NCI-H2107 (cell line): ENCODE measurements around the gene BICDL1.

Source experiments
- DNase-seq: peaks from one replicate; lab custom pipeline; 2025; lab: John Stamatoyannopoulos, UW

The BICDL1 gene

GRCh38 chr12:120102189-120103043 is 113.4 kb downstream of the BICDL1 start:
- no peak for DNase-seq

DNA sequence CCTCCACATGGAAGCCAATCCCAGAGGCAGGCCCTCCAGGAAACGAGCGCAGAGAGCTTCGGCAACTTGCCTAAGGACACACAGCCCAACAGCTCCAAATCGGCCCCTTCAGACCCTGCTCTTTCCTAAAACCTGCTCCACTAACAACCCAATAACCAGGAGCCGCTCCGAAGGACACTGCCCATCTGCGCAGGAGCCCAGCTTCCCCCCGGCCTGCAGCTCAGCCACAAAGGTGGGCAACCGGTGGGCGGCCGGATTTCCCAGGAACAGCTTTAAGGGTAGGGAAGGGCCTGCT is 114.0 kb downstream of the BICDL1 start:
- no peak for DNase-seq

- no peak for DNase-seq
Observed at GRCh38 chr12:120103371-120103770, 114.3 kb downstream of the BICDL1 start.

GRCh38 chr12:120106151-120106550 is 117.1 kb downstream of the BICDL1 start:
- no peak for DNase-seq

GRCh38 chr12:120109570-120110267 is 120.7 kb downstream of the BICDL1 start:
- DNase-seq: no peak

DNA sequence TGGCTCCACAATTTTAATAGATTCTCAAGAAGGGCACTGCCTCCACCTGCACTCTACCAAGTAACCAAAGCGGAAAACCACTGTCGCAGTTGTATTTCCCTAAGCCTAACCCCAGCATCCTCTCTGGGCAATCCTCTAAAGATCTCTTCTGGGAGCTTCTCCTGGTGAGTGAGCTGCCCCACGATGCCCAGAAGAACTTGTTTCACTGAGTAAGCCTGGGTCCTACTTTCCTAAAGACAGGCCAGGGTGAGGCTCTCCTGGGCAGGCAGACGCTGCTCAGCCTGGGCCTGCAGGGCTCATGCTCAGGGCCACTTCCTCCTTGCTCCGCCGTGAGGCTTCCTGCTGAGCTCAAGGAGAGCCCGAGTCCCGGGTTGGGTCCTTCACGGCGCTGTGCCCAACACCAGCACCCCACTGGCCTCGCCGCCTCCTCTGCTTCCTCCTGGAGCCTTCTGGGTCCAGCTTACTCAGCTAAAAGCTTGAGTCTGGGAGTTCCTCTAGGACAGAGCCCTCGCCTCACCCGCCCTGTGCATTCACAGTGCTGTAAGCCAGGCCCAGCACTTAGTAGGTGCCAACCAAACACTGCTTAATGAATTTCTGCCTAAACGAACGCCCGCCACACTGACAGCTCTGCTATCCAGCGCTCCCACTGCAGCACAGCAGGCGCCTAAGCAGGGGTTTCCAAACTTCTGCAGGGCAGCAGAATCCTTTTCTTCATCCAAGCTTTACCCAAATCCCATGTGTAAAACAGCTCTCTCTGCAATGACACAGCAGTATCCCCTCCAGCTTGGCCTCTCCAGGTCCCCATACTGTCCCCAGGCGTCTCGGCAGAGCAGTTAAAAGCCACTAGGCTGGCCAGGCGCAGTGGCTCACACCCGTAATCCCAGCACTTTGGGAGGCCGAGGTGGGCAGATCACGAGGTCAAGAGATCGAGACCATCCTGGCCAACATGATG is 121.8 kb downstream of the BICDL1 start:
- DNase-seq: no peak

GRCh38 chr12:120115066-120115465 is 126.0 kb downstream of the BICDL1 start:
- no peak for DNase-seq

DNA sequence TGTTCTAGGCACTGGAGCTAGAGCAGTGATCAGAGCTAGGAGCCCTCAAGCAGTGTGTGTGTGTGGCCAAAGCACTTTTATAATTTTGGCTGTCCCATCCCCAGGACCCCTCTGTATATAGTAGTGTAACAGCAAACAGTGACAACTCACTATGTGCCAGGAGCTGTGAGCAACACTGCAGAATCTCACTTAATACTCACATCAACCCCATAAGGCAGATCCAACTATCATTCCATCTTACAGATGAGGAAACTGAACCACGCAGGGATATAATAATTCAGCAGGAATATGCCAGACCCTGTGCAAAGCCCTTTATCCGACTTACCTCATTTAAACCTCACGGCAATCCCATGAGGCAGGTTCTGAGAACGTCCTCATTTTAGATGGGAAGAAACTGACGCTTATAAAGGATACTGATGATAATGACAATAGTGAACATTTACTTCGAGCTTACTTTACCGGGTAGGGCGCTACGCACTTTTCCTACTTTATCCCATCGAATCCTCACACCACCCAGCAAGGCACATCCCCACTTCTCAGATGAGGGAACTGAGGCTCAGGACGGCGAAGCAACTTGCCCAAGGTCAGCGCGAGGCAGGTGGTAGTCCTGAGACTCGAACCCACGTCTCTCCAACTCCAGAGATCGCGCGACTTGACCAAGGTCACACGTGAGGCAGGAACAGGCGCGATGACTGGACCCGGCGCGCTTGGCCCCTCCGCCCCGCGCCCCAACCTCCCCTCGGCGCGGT is 126.8 kb downstream of the BICDL1 start:
- no peak for DNase-seq

DNA sequence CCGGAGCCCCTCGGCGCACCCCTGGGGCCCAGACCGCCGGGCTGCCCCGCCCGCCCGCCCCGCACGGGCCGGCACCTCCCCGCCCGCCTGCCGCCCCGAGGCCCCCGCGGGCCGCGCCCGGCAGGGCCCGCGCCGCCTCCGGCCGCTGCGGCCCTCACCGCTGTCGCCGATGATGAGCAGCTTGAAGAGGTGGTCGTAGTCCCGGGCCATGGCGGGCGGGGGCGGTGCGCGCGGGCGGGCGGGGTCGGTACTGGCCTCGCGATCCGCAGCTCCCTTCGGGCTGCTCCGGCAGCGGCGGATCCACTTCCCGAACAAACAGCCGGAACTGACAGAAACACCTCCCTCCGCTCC is 127.4 kb downstream of the BICDL1 start, which contains the start of gene RAB35:
Gene RAB35 (minus strand): TSS at position 313 of the 351 bp plus-strand sequence. CDS start 103 bp downstream, at position 210.
- DNase-seq: no peak

DNA sequence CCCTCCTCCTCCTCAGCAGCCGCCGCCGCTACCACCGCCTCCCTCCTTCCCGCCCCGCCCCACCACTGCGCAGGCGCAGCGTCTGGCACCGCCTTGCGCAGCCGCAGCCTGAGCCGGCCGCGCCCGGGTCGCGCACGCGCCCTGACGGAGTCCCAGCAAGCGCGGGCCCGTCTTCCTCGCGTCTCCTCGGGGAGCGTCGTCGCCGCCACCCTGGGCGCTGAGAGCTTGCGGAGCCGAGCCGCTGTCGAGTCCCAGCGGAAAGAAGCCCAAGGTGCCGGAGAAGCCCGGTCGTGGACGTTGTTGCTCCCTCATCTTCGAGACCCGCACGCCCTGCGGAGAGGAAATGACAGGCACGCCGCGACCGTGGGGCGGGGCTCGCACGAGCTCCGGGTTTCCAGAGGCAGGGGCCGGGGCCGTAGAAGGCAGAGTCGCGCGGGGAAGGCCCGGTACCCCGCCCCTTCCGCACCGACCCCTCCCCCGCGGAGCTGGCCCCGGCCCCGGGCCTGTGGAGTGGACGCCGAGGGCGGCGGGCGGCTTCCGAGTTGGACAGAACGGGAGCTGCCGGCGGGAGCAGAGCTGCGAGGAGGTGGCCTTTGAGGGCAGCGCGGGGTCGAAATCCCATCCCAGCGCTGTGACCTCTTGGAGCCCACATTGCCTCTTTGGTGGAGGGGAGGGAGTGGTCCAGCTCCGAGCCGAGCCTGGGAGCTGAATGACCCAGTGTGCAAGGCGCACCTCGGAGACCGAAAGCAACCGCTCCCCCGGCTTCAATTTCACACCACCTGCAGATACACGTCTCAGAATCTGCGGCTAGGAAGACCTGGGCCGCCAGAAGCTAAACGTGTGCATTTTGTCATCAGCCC is 128.0 kb downstream of the BICDL1 start:
- DNase-seq: peak; percentile 91

GRCh38 chr12:120117961-120118320 is 128.9 kb downstream of the BICDL1 start:
- no peak for DNase-seq

- no peak for DNase-seq
Observed at GRCh38 chr12:120118321-120119061, 129.5 kb downstream of the BICDL1 start.

- no peak for DNase-seq
Observed at GRCh38 chr12:120119271-120119973, 130.4 kb downstream of the BICDL1 start.

DNA sequence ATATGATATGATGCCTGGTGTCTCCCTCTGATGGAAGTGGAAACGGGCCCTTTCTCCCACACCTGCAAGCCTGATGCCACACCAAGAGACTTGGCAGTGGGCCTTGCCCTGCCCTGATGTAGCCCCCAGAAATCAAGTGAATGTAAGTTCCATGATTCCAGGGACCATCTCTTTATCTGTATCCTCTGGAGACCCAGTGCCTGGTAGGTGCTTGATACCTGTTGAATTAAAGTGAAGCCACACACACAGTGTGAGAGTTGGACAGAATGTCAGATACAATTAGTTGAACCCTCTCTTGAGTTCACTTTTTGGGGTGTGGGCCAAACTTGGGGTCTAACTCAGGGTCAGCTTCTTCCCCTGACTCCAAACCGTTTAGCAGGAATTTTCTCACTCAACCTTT is 132.3 kb downstream of the BICDL1 start:
- DNase-seq: no peak

- DNase-seq: no peak
Observed at GRCh38 chr12:120121766-120122293, 132.8 kb downstream of the BICDL1 start.

DNA sequence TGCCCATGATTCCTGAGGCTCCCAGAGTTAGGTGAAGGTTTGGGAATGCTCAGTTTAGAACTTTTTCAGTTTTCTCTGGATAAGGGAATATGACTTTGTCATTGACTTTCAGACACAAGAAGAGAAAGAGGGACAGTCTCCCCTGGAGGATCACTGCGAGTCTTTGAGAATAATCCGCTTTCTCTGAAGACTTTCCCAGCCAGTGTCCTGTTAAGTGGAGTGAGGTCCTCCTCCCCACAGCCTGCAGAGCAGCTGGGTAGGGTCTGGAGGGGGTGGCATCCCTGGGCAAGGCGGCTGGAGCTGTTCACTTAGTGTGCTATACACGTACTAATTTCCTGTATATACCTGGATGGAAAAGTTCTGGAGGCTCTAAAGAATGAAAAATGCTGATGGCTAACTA is 136.0 kb downstream of the BICDL1 start:
- DNase-seq: no peak

- no peak for DNase-seq
Observed at GRCh38 chr12:120125792-120126634, 137.0 kb downstream of the BICDL1 start.

DNA sequence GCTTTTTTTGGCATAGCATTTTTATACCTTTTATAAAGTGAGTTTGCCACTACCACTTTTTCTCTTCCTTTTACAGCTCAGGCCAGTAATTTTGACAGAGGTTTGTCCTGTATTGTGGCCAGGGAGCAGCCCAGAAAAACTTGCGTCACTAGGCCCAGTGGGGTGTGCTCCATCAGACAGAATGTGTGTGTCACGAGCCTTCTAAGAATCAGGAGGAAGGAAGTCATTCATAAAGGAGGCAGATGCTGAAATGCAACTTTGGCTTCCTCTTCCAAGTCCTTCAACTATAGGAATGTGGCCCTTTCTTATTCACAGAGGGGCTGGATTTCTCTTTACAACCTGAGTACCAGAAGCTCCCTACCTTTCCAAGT is 137.6 kb downstream of the BICDL1 start:
- no peak for DNase-seq
